SK-N-SH (cell line): ENCODE data around the gene ADGRB2. TPM values are rescaled to one million over a fixed set of nuclear protein-coding genes. Genes with fewer than 3 reads are reported as not detected.

ENCODE experiments used
- CTCF ChIA-PET: fragments of 300-600, 350-600 bp; formaldehyde crosslinking; extraction: SDS; loops from one replicate; lab custom pipeline; 2021; lab: Yijun Ruan, JAX
- POLR2A ChIA-PET: fragments of 350-600 bp; sonication (Branson Sonifier 250); formaldehyde crosslinking; extraction: SDS; loops from one replicate; lab custom pipeline; 2020; ENCODE audit warnings: antibody characterized with exemption, inconsistent platforms; lab: Yijun Ruan, JAX
- DNase-seq: peaks from one replicate; pipeline ENCODE4 v3.0.0; 2012
- H2AFZ ChIP-seq: fragments of 200-600 bp; sonication (generic); 2 replicates; pipeline ENCODE4 v1.8.1; 2016; ENCODE audit warnings: antibody characterized with exemption, mild to moderate bottlenecking, low read depth
- H3F3A ChIP-seq: fragments of 200-600 bp; sonication (generic); replicated peaks from 2 replicates; pipeline ENCODE3; 2016; ENCODE audit warnings: antibody characterized with exemption, mild to moderate bottlenecking; ENCODE audit not compliant: insufficient read depth
- H3K27ac ChIP-seq, 2 experiments: fragments of 200-500 bp in 1 of 2; fragments of 200-600 bp in 1 of 2; sonication (Bioruptor generic) in 1 of 2; sonication (generic), shearing (Covaris generic) in 1 of 2; 2 replicates each; pipeline versions ENCODE4 v1.5.1 to v1.6.1; 2014 to 2016; ENCODE audit warnings: low read depth in 2 of 2, inconsistent platforms in 1 of 2, low read length in 1 of 2, mild to moderate bottlenecking in 1 of 2, mixed read lengths in 1 of 2
- H3K27me3 ChIP-seq: fragments of 200-600 bp; sonication (generic), shearing (Covaris generic); 2 replicates; pipeline ENCODE4 v1.6.1; 2016; ENCODE audit warnings: mixed run types; ENCODE audit not compliant: insufficient read depth
- H3K36me3 ChIP-seq, 2 experiments: fragments of 200-500 bp in 1 of 2; fragments of 200-600 bp in 1 of 2; sonication (Bioruptor generic) in 1 of 2; sonication (generic) in 1 of 2; replicated peaks in 1 of 2; 2 replicates each; pipeline versions ENCODE3 to v1.5.1; 2014 to 2016; ENCODE audit warnings: low read length in 1 of 2, mild to moderate bottlenecking in 1 of 2; ENCODE audit not compliant: insufficient read depth in 2 of 2, control insufficient read depth in 1 of 2
- H3K4me1 ChIP-seq, 2 experiments: fragments of 200-500 bp in 1 of 2; fragments of 200-600 bp in 1 of 2; sonication (Bioruptor generic) in 1 of 2; sonication (generic), shearing (Covaris generic) in 1 of 2; 2 replicates each; pipeline versions ENCODE4 v1.5.1 to v1.6.1; 2014 to 2016; ENCODE audit warnings: low read depth in 1 of 2, low read length in 1 of 2, mixed run types in 1 of 2; ENCODE audit not compliant: insufficient read depth in 2 of 2, control insufficient read depth in 1 of 2
- H3K4me2 ChIP-seq: fragments of 200-600 bp; sonication (generic), shearing (Covaris generic); 2 replicates; pipeline ENCODE4 v1.6.1; 2017; ENCODE audit warnings: mixed run types
- H3K4me3 ChIP-seq, 2 experiments: fragments of 200-500 bp in 1 of 2; fragments of 200-600 bp in 1 of 2; sonication (Bioruptor generic) in 1 of 2; sonication (generic), shearing (Covaris generic) in 1 of 2; 2 replicates each; pipeline versions ENCODE4 v1.5.1 to v1.8.1; 2014 to 2016; ENCODE audit warnings: low read depth in 2 of 2, inconsistent platforms in 1 of 2, low read length in 1 of 2, mild to moderate bottlenecking in 1 of 2, mixed read lengths in 1 of 2, moderate library complexity in 1 of 2
- H3K79me2 ChIP-seq: fragments of 200-600 bp; sonication (generic); 2 replicates; pipeline ENCODE4 v1.8.1; 2017; ENCODE audit warnings: mild to moderate bottlenecking; ENCODE audit not compliant: insufficient read depth
- H3K9ac ChIP-seq: fragments of 200-600 bp; sonication (generic); 2 replicates; pipeline ENCODE4 v1.6.1; 2017; ENCODE audit warnings: mixed run types
- H3K9me2 ChIP-seq: fragments of 200-600 bp; sonication (generic); 2 replicates; pipeline ENCODE4 v1.6.1; 2017; ENCODE audit warnings: mixed run types
- H3K9me3 ChIP-seq: fragments of 200-600 bp; sonication (generic); 2 replicates; pipeline ENCODE4 v1.6.1; 2017; ENCODE audit warnings: mixed run types, mild to moderate bottlenecking, moderate library complexity
- H4K20me1 ChIP-seq: fragments of 200-600 bp; sonication (generic); 2 replicates; pipeline ENCODE4 v1.6.1; 2017; ENCODE audit warnings: mild to moderate bottlenecking, mixed run types; ENCODE audit not compliant: insufficient read depth
- CTCF ChIP-seq: fragments of 200-600 bp; sonication (generic); IDR thresholded peaks from 2 replicates; pipeline ENCODE4 v1.6.1; 2017; ENCODE audit warnings: antibody characterized with exemption, mild to moderate bottlenecking, moderate library complexity
- EP300 ChIP-seq, 2 experiments: IDR thresholded peaks; 2 replicates each; pipeline versions ENCODE4 v1.4.0 to v1.6.1; 2012; ENCODE audit warnings: borderline replicate concordance in 1 of 2, low read depth in 1 of 2, low read length in 1 of 2
- FOSL2 ChIP-seq: IDR thresholded peaks from 2 replicates; pipeline ENCODE4 v1.4.0; 2012; ENCODE audit warnings: low read depth, mild to moderate bottlenecking, moderate library complexity, borderline replicate concordance
- FOXM1 ChIP-seq: IDR thresholded peaks from 2 replicates; pipeline ENCODE4 v1.4.0; 2012; ENCODE audit warnings: low read depth, mild to moderate bottlenecking
- JUND ChIP-seq: IDR thresholded peaks from 2 replicates; pipeline ENCODE4 v1.4.0; 2012
- MEF2A ChIP-seq: IDR thresholded peaks from 2 replicates; pipeline ENCODE4 v1.4.0; 2012; ENCODE audit warnings: low read depth, borderline replicate concordance
- NRF1 ChIP-seq: IDR thresholded peaks from 2 replicates; pipeline ENCODE4 v1.6.1; 2012; ENCODE audit warnings: low read depth, mild to moderate bottlenecking, low read length
- REST ChIP-seq: IDR thresholded peaks from 2 replicates; pipeline ENCODE4 v1.6.1; 2012; ENCODE audit warnings: mild to moderate bottlenecking, low read depth, low read length, moderate library complexity
- TAF1 ChIP-seq: IDR thresholded peaks from 2 replicates; pipeline ENCODE4 v1.6.1; 2012; ENCODE audit warnings: low read depth, mild to moderate bottlenecking, low read length, moderate library complexity, borderline replicate concordance
- USF1 ChIP-seq: IDR thresholded peaks from 2 replicates; pipeline ENCODE4 v1.4.0; 2012; ENCODE audit warnings: low read depth, borderline replicate concordance
- USF2 ChIP-seq: fragments of 150-350 bp; IDR thresholded peaks from 2 replicates; pipeline ENCODE4 v1.6.1; 2017; ENCODE audit warnings: antibody characterized with exemption, low read length, low read depth, borderline replicate concordance
- ZBTB33 ChIP-seq: IDR thresholded peaks from 2 replicates; pipeline ENCODE4 v1.4.0; 2012; ENCODE audit warnings: low read depth, borderline replicate concordance
- WGBS: methylation state at CpG from one replicate; pipeline ENCODE4 v1.1.6; 2017; ENCODE audit warnings: low lambda C conversion rate; 5-methylcytosine and 5-hydroxymethylcytosine counted together
- polyA plus RNA-seq, 3 experiments: library from polyadenylated mRNA; depleted of rRNA; stranded (reverse); fragments of >200 nt; gene quantifications; 2 replicates each; pipeline ENCODE4 v1.2.3, GENCODE V29; 2012

Gene ADGRB2
- polyA plus RNA-seq, 1 of the 3 experiments (the other 2 are of a cell fraction), result 13.0 TPM

- Histone ChIP-seq H4K20me1 (no peaks in the 10 kb centered on the region), H3K4me2 (no peak overlapping the region), H3K4me1 (peaks cover 17 to 30% of the 10 kb centered on the region in 2 experiments; a peak in 3 of 4 replicates), H2AFZ (no peak overlapping the region), H3K9me3 (no peaks in the 10 kb centered on the region), H3F3A (peaks cover 3% of the 10 kb centered on the region), H3K27ac (no peak overlapping the region), H3K4me3 (no peak overlapping the region), H3K9ac (no peak overlapping the region), H3K79me2 (peaks cover 9% of the 10 kb centered on the region), H3K36me3 (no peaks in the 10 kb centered on the region), H3K27me3 (no peaks in the 10 kb centered on the region), H3K9me2 (no peaks in the 10 kb centered on the region)
- TF ChIP-seq TAF1, result no peak
- no peak for TF ChIP-seq REST
- TF ChIP-seq JUND, result no peak
- TF ChIP-seq FOSL2, result no peak
- TF ChIP-seq ZBTB33, result no peak
- no peak for TF ChIP-seq USF2
- ChIA-PET CTCF (interaction anchor here (1.2 to 21.1 kb wide), 6 partner anchors 18 to 172 kb away, joined by 3 to 707 read pairs (median 4); partner anchors contain the start of genes ADGRB2 and PTP4A2), POLR2A (no interaction called here)
- no peak for DNase-seq
- 72% methylated on average over 4 of the region's 4 CpGs for WGBS
Measured at GRCh38 chr1:31792541-31792940, 28.4 kb upstream of the ADGRB2 start.

GRCh38 chr1:31792116-31792515 is 28.0 kb upstream of the ADGRB2 start:
- peaks cover 3% of the 10 kb centered on the region for H3F3A ChIP-seq
- no peaks in the 10 kb centered on the region for H3K9me3 ChIP-seq
- peaks cover 12 to 34% of the 10 kb centered on the region in 2 experiments; a peak in 3 of 4 replicates for H3K4me1 ChIP-seq
- no peak overlapping the region for H3K27ac ChIP-seq
- no peak overlapping the region for H3K4me3 ChIP-seq
- no peak overlapping the region for H3K4me2 ChIP-seq
- no peaks in the 10 kb centered on the region for H3K27me3 ChIP-seq
- WGBS, result 97% methylated on average over 10 of the region's 11 CpGs
- DNase-seq, result no peak
- no peak overlapping the region for H3K9ac ChIP-seq
- H3K9me2 ChIP-seq, result no peaks in the 10 kb centered on the region
- CTCF ChIA-PET, result interaction anchor here (1.2 to 21.1 kb wide), 6 partner anchors 19 to 173 kb away, joined by 3 to 707 read pairs (median 34); partner anchors contain the start of gene ADGRB2
- H3K79me2 ChIP-seq, result peaks cover 5% of the 10 kb centered on the region
- TF ChIP-seq MEF2A (no peak), USF1 (no peak), FOXM1 (no peak), ZBTB33 (no peak), EP300 (IDR thresholded peaks at IDR 0.05; ENCODE audit: borderline replicate concordance in 1 of 2, low read depth in 1 of 2, low read length in 1 of 2) (no peak), NRF1 (no peak), CTCF (no peak)
- TF ChIP-seq, all 33 proteins: peak for 0
- Histone ChIP-seq H4K20me1 (no peaks in the 10 kb centered on the region), H3K36me3 (no peaks in the 10 kb centered on the region), H2AFZ (no peak overlapping the region)
- POLR2A ChIA-PET, result no interaction called here
